DMS 273 treated with DMSO at 0.1 percent for 48 hours (cell line): ENCODE measurements around the gene FAM171A2.

ENCODE experiments used
- DNase-seq: peaks from one replicate; lab custom pipeline; 2025; lab: John Stamatoyannopoulos, UW

The FAM171A2 gene

GRCh38 chr17:44321246-44322120, 42.2 kb downstream of the FAM171A2 start:
- DNase-seq = no peak

GRCh38 chr17:44320066-44320465, 43.6 kb downstream of the FAM171A2 start:
- DNase-seq = no peak

GRCh38 chr17:44318077-44318892, 45.4 kb downstream of the FAM171A2 start:
- DNase-seq = no peak

GRCh38 chr17:44317545-44317944, 46.1 kb downstream of the FAM171A2 start:
- DNase-seq = no peak

- DNase-seq = no peak
Observed at GRCh38 chr17:44315760-44316731, 47.6 kb downstream of the FAM171A2 start.

- no peak for DNase-seq
Observed at GRCh38 chr17:44314869-44315661, 48.6 kb downstream of the FAM171A2 start.

GRCh38 chr17:44314524-44314868, 49.2 kb downstream of the FAM171A2 start:
- no peak for DNase-seq

- DNase-seq = no peak
Observed at GRCh38 chr17:44314031-44314430, 49.6 kb downstream of the FAM171A2 start.

GRCh38 chr17:44312396-44313104, 51.1 kb downstream of the FAM171A2 start:
- no peak for DNase-seq

GRCh38 chr17:44311562-44312181, 52.0 kb downstream of the FAM171A2 start:
- no peak for DNase-seq

GRCh38 chr17:44310609-44311376, 52.9 kb downstream of the FAM171A2 start:
- DNase-seq = no peak

GRCh38 chr17:44310188-44310587, 53.5 kb downstream of the FAM171A2 start:
- DNase-seq = no peak

GRCh38 chr17:44309472-44309871, 54.2 kb downstream of the FAM171A2 start:
- DNase-seq = no peak

GRCh38 chr17:44308865-44309264, 54.8 kb downstream of the FAM171A2 start:
- DNase-seq = no peak

GRCh38 chr17:44308320-44308818, 55.3 kb downstream of the FAM171A2 start, which contains the start of gene RUNDC3A:
Gene RUNDC3A, plus strand, starts transcription at chr17:44308601. Its CDS starts 232 bp downstream, at chr17:44308833.
- DNase-seq = peak; percentile 78

- DNase-seq = peak; percentile 64
Observed at GRCh38 chr17:44307387-44308186, 56.1 kb downstream of the FAM171A2 start.

- no peak for DNase-seq
Observed at GRCh38 chr17:44304651-44305050, 59.0 kb downstream of the FAM171A2 start.
